Measurements from ENCODE around the gene CNBD2.
"Not testable (repeated sequence)": the region's sequence is repeated elsewhere in the genome, so short reads cannot be mapped to it uniquely, and the experiment has no call there.

Gene CNBD2

GRCh38 chr20:35954907-35955251 is 13.5 kb upstream of the CNBD2 start:
- Mint-ChIP-seq H3K27me3 (no peaks in the 10 kb centered on the region), H3K27ac (peak overlapping the region; percentile 99), H3K36me3 (ENCODE audit: low read depth) (peaks cover 9% of the 10 kb centered on the region), H3K4me3 (peak overlapping the region; percentile 99), H3K9me3 (peaks cover 9% of the 10 kb centered on the region), H3K4me1 (peaks cover 20% of the 10 kb centered on the region)
- DNase-seq = no peak
- ATAC-seq = no peak

- H3K9me3 Mint-ChIP-seq = peaks cover 9% of the 10 kb centered on the region
- no peak overlapping the region for H3K27ac Mint-ChIP-seq
- H3K27me3 Mint-ChIP-seq = no peaks in the 10 kb centered on the region
- ATAC-seq (no peak), DNase-seq (no peak)
- peaks cover 9% of the 10 kb centered on the region for H3K36me3 Mint-ChIP-seq (ENCODE audit: low read depth)
- peaks cover 20% of the 10 kb centered on the region for H3K4me1 Mint-ChIP-seq
- no peak overlapping the region for H3K4me3 Mint-ChIP-seq
Observed at GRCh38 chr20:35956616-35957015, 11.8 kb upstream of the CNBD2 start.

- ATAC-seq; H3K36me3 Mint-ChIP-seq (ENCODE audit: low read depth); H3K27me3 Mint-ChIP-seq; H3K27ac Mint-ChIP-seq; DNase-seq; H3K9me3 Mint-ChIP-seq; H3K4me1 Mint-ChIP-seq; H3K4me3 Mint-ChIP-seq: not testable (repeated sequence)
Observed at GRCh38 chr20:35959291-35959690, 9.1 kb upstream of the CNBD2 start.

- peaks cover 2% of the 10 kb centered on the region for H3K36me3 Mint-ChIP-seq (ENCODE audit: low read depth)
- no peak overlapping the region for H3K27ac Mint-ChIP-seq
- ATAC-seq = no peak
- DNase-seq = no peak
- no peaks in the 10 kb centered on the region for H3K27me3 Mint-ChIP-seq
- no peak overlapping the region for H3K4me3 Mint-ChIP-seq
- peaks cover 3% of the 10 kb centered on the region for H3K4me1 Mint-ChIP-seq
- H3K9me3 Mint-ChIP-seq = peaks cover 8% of the 10 kb centered on the region
Observed at GRCh38 chr20:35963878-35964277, 4.5 kb upstream of the CNBD2 start.

GRCh38 chr20:35968930-35969329 is 540 bp downstream of the CNBD2 start:
- Mint-ChIP-seq H3K27me3 (no peaks in the 10 kb centered on the region), H3K27ac (no peak overlapping the region), H3K36me3 (ENCODE audit: low read depth) (no peaks in the 10 kb centered on the region), H3K4me1 (peaks cover 3% of the 10 kb centered on the region), H3K9me3 (no peaks in the 10 kb centered on the region), H3K4me3 (no peak overlapping the region)
- DNase-seq (no peak), ATAC-seq (no peak)

GRCh38 chr20:35971981-35972380 is 3.6 kb downstream of the CNBD2 start:
- Mint-ChIP-seq H3K27ac (no peak overlapping the region), H3K4me3 (no peak overlapping the region), H3K4me1 (no peaks in the 10 kb centered on the region), H3K9me3 (no peaks in the 10 kb centered on the region), H3K36me3 (ENCODE audit: low read depth) (no peaks in the 10 kb centered on the region), H3K27me3 (peaks cover 2% of the 10 kb centered on the region)
- DNase-seq (no peak), ATAC-seq (no peak)

- DNase-seq (no peak), ATAC-seq (no peak)
- H3K4me1 Mint-ChIP-seq = no peaks in the 10 kb centered on the region
- H3K4me3 Mint-ChIP-seq = no peak overlapping the region
- H3K36me3 Mint-ChIP-seq (ENCODE audit: low read depth) = no peaks in the 10 kb centered on the region
- peaks cover 2% of the 10 kb centered on the region for H3K27me3 Mint-ChIP-seq
- H3K9me3 Mint-ChIP-seq = no peaks in the 10 kb centered on the region
- H3K27ac Mint-ChIP-seq = no peak overlapping the region
Observed at GRCh38 chr20:35972462-35972861, 4.1 kb downstream of the CNBD2 start.

GRCh38 chr20:35974256-35974655 is 5.9 kb downstream of the CNBD2 start:
- H3K4me3 Mint-ChIP-seq = no peak overlapping the region
- H3K4me1 Mint-ChIP-seq = no peaks in the 10 kb centered on the region
- no peaks in the 10 kb centered on the region for H3K9me3 Mint-ChIP-seq
- H3K27ac Mint-ChIP-seq = no peak overlapping the region
- DNase-seq (no peak), ATAC-seq (no peak)
- H3K36me3 Mint-ChIP-seq (ENCODE audit: low read depth) = no peaks in the 10 kb centered on the region
- H3K27me3 Mint-ChIP-seq = peaks cover 2% of the 10 kb centered on the region

GRCh38 chr20:35975576-35976373 is 7.4 kb downstream of the CNBD2 start:
- ATAC-seq = no peak
- no peak overlapping the region for H3K27ac Mint-ChIP-seq
- H3K27me3 Mint-ChIP-seq = peaks cover 2% of the 10 kb centered on the region
- no peak overlapping the region for H3K4me3 Mint-ChIP-seq
- H3K9me3 Mint-ChIP-seq = no peaks in the 10 kb centered on the region
- no peaks in the 10 kb centered on the region for H3K4me1 Mint-ChIP-seq
- DNase-seq = no peak
- no peaks in the 10 kb centered on the region for H3K36me3 Mint-ChIP-seq (ENCODE audit: low read depth)

GRCh38 chr20:35978041-35978513 is 9.7 kb downstream of the CNBD2 start:
- Mint-ChIP-seq H3K36me3 (ENCODE audit: low read depth) (no peaks in the 10 kb centered on the region), H3K9me3 (no peaks in the 10 kb centered on the region), H3K4me3 (no peak overlapping the region), H3K27me3 (peaks cover 2% of the 10 kb centered on the region), H3K27ac (no peak overlapping the region), H3K4me1 (no peaks in the 10 kb centered on the region)
- no peak for ATAC-seq
- no peak for DNase-seq

- DNase-seq (no peak), ATAC-seq (no peak)
- no peak overlapping the region for H3K4me3 Mint-ChIP-seq
- no peak overlapping the region for H3K27ac Mint-ChIP-seq
- H3K4me1 Mint-ChIP-seq = no peaks in the 10 kb centered on the region
- no peaks in the 10 kb centered on the region for H3K36me3 Mint-ChIP-seq (ENCODE audit: low read depth)
- peaks cover 2% of the 10 kb centered on the region for H3K27me3 Mint-ChIP-seq
- H3K9me3 Mint-ChIP-seq = no peaks in the 10 kb centered on the region
Observed at GRCh38 chr20:35979544-35979943, 11.2 kb downstream of the CNBD2 start.

- H3K9me3 Mint-ChIP-seq = no peaks in the 10 kb centered on the region
- no peak for ATAC-seq
- no peaks in the 10 kb centered on the region for H3K27me3 Mint-ChIP-seq
- H3K36me3 Mint-ChIP-seq (ENCODE audit: low read depth) = no peaks in the 10 kb centered on the region
- no peak overlapping the region for H3K4me3 Mint-ChIP-seq
- no peaks in the 10 kb centered on the region for H3K4me1 Mint-ChIP-seq
- no peak overlapping the region for H3K27ac Mint-ChIP-seq
- DNase-seq = no peak
Observed at GRCh38 chr20:35981969-35982368, 13.6 kb downstream of the CNBD2 start.

- Mint-ChIP-seq H3K27me3 (peaks cover 2% of the 10 kb centered on the region), H3K36me3 (ENCODE audit: low read depth) (no peaks in the 10 kb centered on the region), H3K27ac (no peak overlapping the region), H3K4me1 (no peaks in the 10 kb centered on the region), H3K9me3 (no peaks in the 10 kb centered on the region), H3K4me3 (no peak overlapping the region)
- no peak for DNase-seq
- no peak for ATAC-seq
Observed at GRCh38 chr20:35984382-35984781, 16.0 kb downstream of the CNBD2 start.

GRCh38 chr20:35985806-35986205 is 17.4 kb downstream of the CNBD2 start:
- Mint-ChIP-seq H3K27me3 (peaks cover 4% of the 10 kb centered on the region), H3K4me3 (no peak overlapping the region), H3K27ac (no peak overlapping the region), H3K9me3 (no peaks in the 10 kb centered on the region), H3K36me3 (ENCODE audit: low read depth) (no peaks in the 10 kb centered on the region), H3K4me1 (no peaks in the 10 kb centered on the region)
- ATAC-seq (no peak), DNase-seq (no peak)

GRCh38 chr20:35988910-35989463 is 20.6 kb downstream of the CNBD2 start:
- Mint-ChIP-seq H3K4me1 (peaks cover 3% of the 10 kb centered on the region), H3K36me3 (ENCODE audit: low read depth) (no peaks in the 10 kb centered on the region), H3K27ac (no peak overlapping the region), H3K4me3 (no peak overlapping the region), H3K27me3 (peaks cover 6% of the 10 kb centered on the region), H3K9me3 (no peaks in the 10 kb centered on the region)
- ATAC-seq (no peak), DNase-seq (no peak)

All from activated naive CD8-positive, alpha-beta T cell treated with anti-CD3 and anti-CD28 coated beads, Interleukin-2, amount 50 U/mL, for 24 hours (primary cell).